Fibroblast of the aortic adventitia (primary cell): Measurements from ENCODE around the gene RRBP1. TPM values are rescaled to one million over a fixed set of nuclear protein-coding genes. Genes with fewer than 3 reads are reported as not detected.

Source experiments
- DNase-seq: peaks from one replicate; pipeline ENCODE4 v3.0.0-alpha.2; 2010; ENCODE audit warnings: low read depth
- H3K4me3 ChIP-seq: 2 replicates; pipeline ENCODE4 v1.5.1; 2011; ENCODE audit warnings: low read depth, mild to moderate bottlenecking, control low read depth, low read length, moderate library complexity
- total RNA-seq: library from RNA; depleted of rRNA; stranded (reverse); fragments of >200 nt; gene quantifications from 2 replicates; pipeline ENCODE4 v1.2.3, GENCODE V29; 2012; ENCODE audit warnings: low replicate concordance
- TF ChIP-seq, protein P1 (sequence below): IDR thresholded peaks from 2 replicates; pipeline ENCODE4 v1.5.1; 2011; ENCODE audit warnings: mild to moderate bottlenecking, low read length, control low read depth, inconsistent platforms; ENCODE audit not compliant: insufficient read depth

The RRBP1 gene
- total RNA-seq, 1 donor = 95.5 TPM

DNA sequence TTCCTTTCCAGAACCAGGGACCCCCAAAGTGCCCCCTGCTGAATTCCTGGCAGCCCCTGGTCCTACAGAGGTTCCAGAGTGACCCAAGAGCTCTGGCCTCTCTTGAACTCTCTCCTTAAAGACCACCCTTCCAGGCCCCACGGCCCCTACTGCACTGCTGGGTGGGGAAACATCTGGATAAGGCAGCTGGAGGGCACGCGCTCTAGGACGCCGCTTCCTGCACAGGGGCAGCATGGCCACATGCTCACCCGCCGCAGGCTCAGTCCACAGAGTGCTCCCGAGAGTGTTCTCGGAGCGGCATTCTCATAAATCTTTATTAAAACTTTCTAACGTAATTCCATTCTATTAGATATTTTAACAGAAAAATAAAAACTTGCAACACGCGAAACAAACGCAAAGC, 37.0 kb downstream of the RRBP1 start:
- TF ChIP-seq, protein P1, sequence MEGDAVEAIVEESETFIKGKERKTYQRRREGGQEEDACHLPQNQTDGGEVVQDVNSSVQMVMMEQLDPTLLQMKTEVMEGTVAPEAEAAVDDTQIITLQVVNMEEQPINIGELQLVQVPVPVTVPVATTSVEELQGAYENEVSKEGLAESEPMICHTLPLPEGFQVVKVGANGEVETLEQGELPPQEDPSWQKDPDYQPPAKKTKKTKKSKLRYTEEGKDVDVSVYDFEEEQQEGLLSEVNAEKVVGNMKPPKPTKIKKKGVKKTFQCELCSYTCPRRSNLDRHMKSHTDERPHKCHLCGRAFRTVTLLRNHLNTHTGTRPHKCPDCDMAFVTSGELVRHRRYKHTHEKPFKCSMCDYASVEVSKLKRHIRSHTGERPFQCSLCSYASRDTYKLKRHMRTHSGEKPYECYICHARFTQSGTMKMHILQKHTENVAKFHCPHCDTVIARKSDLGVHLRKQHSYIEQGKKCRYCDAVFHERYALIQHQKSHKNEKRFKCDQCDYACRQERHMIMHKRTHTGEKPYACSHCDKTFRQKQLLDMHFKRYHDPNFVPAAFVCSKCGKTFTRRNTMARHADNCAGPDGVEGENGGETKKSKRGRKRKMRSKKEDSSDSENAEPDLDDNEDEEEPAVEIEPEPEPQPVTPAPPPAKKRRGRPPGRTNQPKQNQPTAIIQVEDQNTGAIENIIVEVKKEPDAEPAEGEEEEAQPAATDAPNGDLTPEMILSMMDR = no peak
- DNase-seq = no peak
- no peak overlapping the region for H3K4me3 ChIP-seq

DNA sequence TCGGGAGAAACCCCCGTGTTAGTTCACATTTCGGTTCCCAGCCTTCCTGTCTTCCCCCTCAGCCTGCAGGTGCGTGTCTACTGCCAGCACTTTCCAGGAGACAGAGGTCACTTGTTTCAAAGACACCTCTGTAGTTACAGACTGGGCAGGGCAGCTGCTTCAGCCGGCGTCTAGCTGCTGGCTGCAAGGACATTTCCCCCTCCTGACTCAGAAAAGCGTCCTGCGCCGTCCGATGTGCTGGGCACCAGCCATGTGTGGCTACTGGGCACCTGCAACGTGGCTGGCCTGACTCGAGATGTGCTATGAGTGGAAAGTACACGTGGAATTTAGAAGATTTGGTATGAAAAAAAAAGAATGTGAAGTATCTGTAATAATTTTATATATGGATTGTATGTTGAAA, 37.6 kb downstream of the RRBP1 start:
- no peak for DNase-seq
- TF ChIP-seq, protein P1 = no peak
- H3K4me3 ChIP-seq = no peak overlapping the region

DNA sequence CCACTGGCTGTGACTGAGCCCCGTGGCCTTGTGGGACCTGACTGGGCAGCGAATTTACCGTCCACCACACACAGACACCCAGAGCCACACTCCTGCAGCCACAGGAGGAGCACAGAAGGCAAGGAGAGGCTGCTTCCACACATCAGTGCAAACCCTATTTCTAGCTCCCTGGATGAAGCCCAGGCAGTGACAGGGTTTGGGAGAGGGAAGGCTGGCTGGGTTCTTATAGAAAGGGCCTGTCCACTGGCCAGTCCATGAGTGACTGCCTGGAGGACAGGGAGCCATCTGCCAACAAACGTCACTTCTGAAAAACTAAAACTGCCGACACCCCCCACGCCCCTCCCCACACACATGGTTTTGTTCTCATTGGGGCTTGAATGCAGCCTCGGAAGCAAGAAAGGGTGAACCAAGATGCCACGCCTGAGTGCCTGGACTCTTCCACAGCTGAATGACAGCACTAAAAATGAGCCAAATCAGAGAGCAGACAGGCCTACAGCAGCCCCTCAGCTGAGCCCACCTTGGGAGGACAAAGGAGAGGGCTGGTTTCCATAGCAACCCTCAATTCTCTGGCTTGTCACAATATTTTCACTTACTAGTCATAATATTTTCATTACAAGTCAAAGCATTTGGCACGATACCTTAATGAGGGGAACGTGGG, 38.4 kb downstream of the RRBP1 start:
- TF ChIP-seq, protein P1 = no peak
- no peak overlapping the region for H3K4me3 ChIP-seq
- peak; percentile 20 for DNase-seq

GRCh38 chr20:17642404-17643269, 39.4 kb downstream of the RRBP1 start:
- TF ChIP-seq, protein P1 = no peak
- H3K4me3 ChIP-seq = no peak overlapping the region
- no peak for DNase-seq

GRCh38 chr20:17641993-17642392, 40.0 kb downstream of the RRBP1 start:
- TF ChIP-seq, protein P1 = no peak
- H3K4me3 ChIP-seq = no peak overlapping the region
- no peak for DNase-seq

GRCh38 chr20:17641520-17641964, 40.5 kb downstream of the RRBP1 start:
- no peak for DNase-seq
- TF ChIP-seq, protein P1 = no peak

More at GRCh38 chr20:17641520-17641964, 40.5 kb downstream of the RRBP1 start:
- no peak overlapping the region for H3K4me3 ChIP-seq
